Small intestine (tissue), 7 donors: Measurements from ENCODE around the gene GALNT18. TPM values are rescaled to one million over a fixed set of nuclear protein-coding genes. Genes with fewer than 3 reads are reported as not detected.
A peak's percentile ranks its signal among the peaks of the same experiment; 100 is the strongest.

Experiments used
- DNase-seq, 2 donors: peaks; one replicate each; pipeline versions ENCODE4 v3.0.0 to v3.0.0-alpha.2; 2013
- FAIRE-seq: peaks from 2 replicates; lab custom pipeline; 2012; peaks lifted over from hg19 to GRCh38; lab: Jason Lieb, UNC
- H3K27ac ChIP-seq, 3 donors: one replicate each; pipeline ENCODE4 v1.5.1; 2013; ENCODE audit warnings: low read length in 2 of 3, mild to moderate bottlenecking in 2 of 3, control low read depth in 1 of 3, inconsistent platforms in 1 of 3, low read depth in 1 of 3, moderate library complexity in 1 of 3
- H3K27me3 ChIP-seq, 3 donors: one replicate each; pipeline ENCODE4 v1.6.1; 2013; ENCODE audit warnings: low read length in 3 of 3, inconsistent platforms in 1 of 3; ENCODE audit not compliant: control insufficient read depth in 3 of 3, insufficient read depth in 3 of 3
- H3K36me3 ChIP-seq, 3 donors: one replicate each; pipeline ENCODE4 v1.6.1; 2013; ENCODE audit warnings: low read length in 3 of 3, inconsistent platforms in 1 of 3, low read depth in 1 of 3, mild to moderate bottlenecking in 1 of 3, moderate library complexity in 1 of 3; ENCODE audit not compliant: control insufficient read depth in 3 of 3, insufficient read depth in 2 of 3
- H3K4me1 ChIP-seq, 3 donors: one replicate each; pipeline ENCODE4 v1.6.1; 2013; ENCODE audit warnings: low read length in 2 of 3, inconsistent platforms in 1 of 3, low read depth in 1 of 3, mild to moderate bottlenecking in 1 of 3, moderate library complexity in 1 of 3; ENCODE audit not compliant: control insufficient read depth in 3 of 3, insufficient read depth in 2 of 3
- H3K4me3 ChIP-seq, 3 donors: one replicate each; pipeline ENCODE4 v1.5.1; 2013; ENCODE audit warnings: low read length in 3 of 3, control low read depth in 1 of 3, inconsistent platforms in 1 of 3, low read depth in 1 of 3, mild to moderate bottlenecking in 1 of 3, moderate library complexity in 1 of 3
- H3K9me3 ChIP-seq, 2 donors: one replicate each; pipeline ENCODE4 v1.6.1; 2013; ENCODE audit warnings: low read depth in 1 of 2, low read length in 1 of 2; ENCODE audit not compliant: control insufficient read depth in 2 of 2, insufficient read depth in 1 of 2
- WGBS, 3 donors: extraction: QIAGEN DNeasy Blood & Tissue Kit; methylation state at CpG; one replicate each; pipeline ENCODE4 v1.1.7; 2013; 5-methylcytosine and 5-hydroxymethylcytosine counted together
- polyA plus RNA-seq, 4 donors: library from polyadenylated mRNA; stranded (reverse) in 3 of 4; unstranded in 1 of 4; fragments of 200-250 nt in 3 of 4; fragments of 120-200 nt in 1 of 4; gene quantifications; one replicate each; pipeline versions ENCODE4 v1.2.1 to v1.2.3, GENCODE V29; 2013
- donor health status: healthy with polysubstance abuse.
- donor health status: control.
- donor health status: control.
- donor health status: Bipolar disorder and iron deficiency.
- donor health status: healthy.

GALNT18 gene
- polyA plus RNA-seq, 4 donors = 0.45 to 18.9 (median 1.5) TPM

DNA sequence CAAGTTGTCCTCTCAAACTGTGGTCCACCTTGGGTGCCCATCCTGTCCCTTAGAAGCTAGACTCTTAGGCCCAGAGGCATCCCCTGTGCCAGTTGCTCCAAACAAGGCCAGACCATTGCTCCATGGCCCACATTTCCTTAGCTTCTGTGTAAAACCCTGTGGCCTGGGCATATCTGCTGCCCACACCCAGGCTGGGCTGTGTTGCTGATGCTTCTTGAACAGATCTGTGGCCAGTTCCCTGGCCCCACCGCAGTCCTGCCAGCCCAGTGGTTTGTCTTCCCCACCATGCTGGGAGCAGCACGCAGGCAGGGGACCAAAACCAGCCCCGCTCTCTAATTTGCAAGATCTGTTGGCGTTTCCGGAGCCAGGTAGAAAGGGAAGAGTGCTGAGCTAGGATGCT lies 341.0 kb downstream of the GALNT18 start:
- Histone ChIP-seq H3K36me3 (no peaks in the 10 kb centered on the region), H3K4me3 (no peak overlapping the region), H3K27me3 (peaks cover 0 to 2% (median 0%) of the 10 kb centered on the region in 3 donors), H3K9me3 (no peaks in the 10 kb centered on the region), H3K4me1 (peaks cover 0 to 8% (median 0%) of the 10 kb centered on the region in 3 donors), H3K27ac (no peak overlapping the region)
- no peak for FAIRE-seq
- DNase-seq = no peak
- WGBS, 3 donors = 91 to 97% (median 95%) methylated on average over 5 of the region's 5 CpGs

DNA sequence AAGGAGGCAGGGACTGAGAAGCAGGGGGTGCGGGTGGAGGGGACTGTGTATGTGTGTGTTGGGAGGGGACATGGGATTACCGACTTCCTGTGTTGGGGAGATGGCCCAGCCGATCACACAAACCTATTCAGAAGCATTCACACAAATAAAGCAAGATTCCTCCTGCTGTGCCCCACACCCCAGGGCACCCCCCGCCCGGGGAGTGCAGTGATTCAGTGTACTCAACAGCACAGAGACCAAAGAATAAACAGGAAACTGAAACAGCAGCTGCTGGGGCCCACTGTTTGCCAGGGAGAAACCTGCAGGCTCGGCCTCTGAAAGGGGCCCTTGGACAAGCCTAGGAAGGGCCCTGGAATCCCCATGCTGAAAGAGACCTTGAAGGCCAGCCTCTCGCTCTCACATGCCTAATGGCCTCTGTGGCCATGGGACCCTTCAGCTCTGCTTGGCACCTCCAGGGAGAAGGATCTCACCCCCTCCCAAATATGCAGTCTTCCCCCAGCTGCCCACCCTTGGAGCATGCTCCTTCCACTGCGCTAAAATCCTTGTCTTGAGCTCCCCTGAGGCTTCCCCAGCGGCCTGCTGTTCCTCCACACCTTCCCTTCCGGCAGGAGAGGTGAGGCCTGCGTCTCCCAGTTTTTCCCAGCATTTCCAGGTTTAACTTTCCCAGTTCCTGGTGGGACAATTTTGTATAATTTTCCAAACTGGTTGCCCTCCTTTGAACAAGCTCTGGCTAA lies 341.7 kb downstream of the GALNT18 start:
- H3K27ac ChIP-seq = peak overlapping the region in 1 of 3 donors; percentile 42
- H3K4me3 ChIP-seq = no peak overlapping the region
- no peaks in the 10 kb centered on the region for H3K36me3 ChIP-seq
- H3K4me1 ChIP-seq = peaks cover 0 to 8% (median 0%) of the 10 kb centered on the region in 3 donors
- H3K9me3 ChIP-seq = no peaks in the 10 kb centered on the region
- WGBS, 3 donors = 58 to 69% (median 69%) methylated on average over 11 of the region's 11 CpGs
- no peak for FAIRE-seq
- peaks cover 0 to 2% (median 0%) of the 10 kb centered on the region in 3 donors for H3K27me3 ChIP-seq
- peak in 1 of 2 donors; percentile 15 for DNase-seq

GRCh38 chr11:11272254-11272653 lies 349.6 kb downstream of the GALNT18 start:
- Histone ChIP-seq H3K36me3 (no peaks in the 10 kb centered on the region), H3K27ac (no peak overlapping the region), H3K9me3 (peaks cover 0 to 3% of the 10 kb centered on the region in 2 donors), H3K4me1 (no peaks in the 10 kb centered on the region), H3K27me3 (no peaks in the 10 kb centered on the region), H3K4me3 (no peak overlapping the region)
- DNase-seq (no peak), FAIRE-seq (no peak)
- WGBS, 3 donors = 87 to 100% (median 92%) methylated on average over 1 of the region's 1 CpG

DNA sequence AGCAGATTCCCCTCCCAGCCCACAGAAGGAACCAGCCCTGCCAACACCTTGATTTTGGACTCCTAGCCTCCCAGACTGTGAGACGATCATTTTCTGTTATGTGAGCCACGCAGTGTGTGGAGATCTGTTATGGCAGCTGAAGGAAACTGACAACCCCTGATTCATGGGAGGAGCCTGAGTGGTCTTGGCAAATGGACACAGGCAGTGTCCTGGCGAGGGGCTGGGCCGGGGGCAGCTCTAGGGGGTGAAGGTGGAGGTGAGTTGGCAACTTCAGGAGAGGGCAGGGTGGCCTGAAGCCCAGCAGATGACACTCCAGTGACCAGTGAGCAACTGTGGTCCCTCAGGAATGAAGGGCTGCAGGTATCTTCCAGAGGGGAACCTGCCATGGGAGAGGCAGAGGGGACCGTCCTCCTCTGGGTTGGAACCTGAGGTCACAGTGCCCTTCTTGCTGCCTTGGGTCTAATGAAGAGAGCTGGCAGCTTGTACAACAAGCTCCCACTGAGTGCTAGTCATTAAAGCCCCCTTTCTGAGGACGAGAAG lies 351.5 kb downstream of the GALNT18 start:
- Histone ChIP-seq H3K4me1 (no peaks in the 10 kb centered on the region), H3K27ac (no peak overlapping the region), H3K27me3 (no peaks in the 10 kb centered on the region), H3K9me3 (peaks cover 0 to 3% of the 10 kb centered on the region in 2 donors), H3K36me3 (no peaks in the 10 kb centered on the region), H3K4me3 (no peak overlapping the region)
- FAIRE-seq = no peak
- DNase-seq = no peak
- WGBS, 3 donors = 71 to 86% (median 73%) methylated on average over 6 of the region's 6 CpGs

DNA sequence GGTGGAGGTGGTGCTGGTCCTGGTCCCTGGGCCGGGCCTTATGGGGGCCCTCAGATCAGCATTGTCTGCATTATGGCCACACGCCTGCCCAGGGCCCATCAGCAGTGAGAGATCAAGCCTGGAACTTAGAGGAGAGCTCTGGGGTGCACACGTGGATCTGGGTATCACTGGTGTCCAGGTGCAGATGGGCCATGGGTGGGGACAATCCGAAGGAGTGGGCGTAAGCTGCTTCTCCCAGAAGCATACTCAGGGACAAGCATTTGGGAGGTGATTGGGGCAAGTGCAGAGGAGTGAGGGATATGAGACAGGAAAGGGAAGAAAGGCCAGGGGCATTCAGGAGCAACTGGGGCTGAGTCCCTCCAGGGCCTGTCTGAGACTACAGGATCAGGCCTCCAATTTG lies 353.1 kb downstream of the GALNT18 start:
- H3K36me3 ChIP-seq = no peaks in the 10 kb centered on the region
- H3K9me3 ChIP-seq = no peaks in the 10 kb centered on the region
- H3K27me3 ChIP-seq = no peaks in the 10 kb centered on the region
- no peak overlapping the region for H3K4me3 ChIP-seq
- no peak for FAIRE-seq
- no peak overlapping the region for H3K27ac ChIP-seq
- DNase-seq = no peak
- H3K4me1 ChIP-seq = no peaks in the 10 kb centered on the region
- 70 to 88% (median 82%) methylated on average over 5 of the region's 5 CpGs for WGBS, 3 donors

DNA sequence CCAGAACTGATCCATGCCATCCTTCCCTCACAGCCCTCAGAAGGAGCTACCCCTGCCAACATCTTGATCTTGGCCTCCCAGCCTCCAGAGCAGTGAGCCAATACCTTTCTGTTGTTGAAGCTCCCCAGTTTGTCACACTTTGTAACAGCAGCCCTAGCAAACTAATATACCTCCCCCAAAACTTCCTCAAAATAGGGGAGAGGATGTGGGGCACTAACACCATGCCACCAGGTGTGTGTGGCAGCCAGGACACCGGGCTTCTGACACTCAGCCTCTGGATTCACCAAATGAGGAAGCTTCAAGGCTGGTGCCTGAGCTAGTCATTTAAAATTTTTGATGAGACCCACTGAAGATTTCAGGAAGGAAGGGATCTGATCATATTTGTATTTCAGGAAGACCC lies 353.7 kb downstream of the GALNT18 start:
- no peak overlapping the region for H3K27ac ChIP-seq
- 0 to 69% (median 8%) methylated on average over 1 of the region's 1 CpG for WGBS, 3 donors
- no peak for DNase-seq

GRCh38 chr11:11267312-11267711 lies 354.5 kb downstream of the GALNT18 start:
- no peak for FAIRE-seq
- no peaks in the 10 kb centered on the region for H3K36me3 ChIP-seq

More for the DNA sequence above, 353.7 kb downstream of the GALNT18 start:
- no peak for FAIRE-seq
- no peaks in the 10 kb centered on the region for H3K9me3 ChIP-seq
- no peaks in the 10 kb centered on the region for H3K4me1 ChIP-seq
- H3K36me3 ChIP-seq = no peaks in the 10 kb centered on the region
- H3K27me3 ChIP-seq = no peaks in the 10 kb centered on the region
- H3K4me3 ChIP-seq = no peak overlapping the region

GRCh38 chr11:11265994-11266606 lies 355.7 kb downstream of the GALNT18 start:
- no peaks in the 10 kb centered on the region for H3K27me3 ChIP-seq
- H3K27ac ChIP-seq = no peak overlapping the region
- no peak overlapping the region for H3K4me3 ChIP-seq
- H3K9me3 ChIP-seq = no peaks in the 10 kb centered on the region
- no peaks in the 10 kb centered on the region for H3K36me3 ChIP-seq
- DNase-seq (peak; percentile 61 to 69), FAIRE-seq (no peak)
- H3K4me1 ChIP-seq = no peaks in the 10 kb centered on the region
- 32 to 42% (median 35%) methylated on average over 8 of the region's 8 CpGs for WGBS, 3 donors

More at GRCh38 chr11:11267312-11267711, 354.5 kb downstream of the GALNT18 start:
- no peak overlapping the region for H3K4me3 ChIP-seq
- H3K4me1 ChIP-seq = no peaks in the 10 kb centered on the region
- H3K27ac ChIP-seq = no peak overlapping the region
- H3K27me3 ChIP-seq = no peaks in the 10 kb centered on the region
- no peak for DNase-seq
- no peaks in the 10 kb centered on the region for H3K9me3 ChIP-seq
